Panc1 (cell line): ENCODE measurements around the gene GTF2A2. TPM values are rescaled to one million over a fixed set of nuclear protein-coding genes. Genes with fewer than 3 reads are reported as not detected.

Source experiments
- ATAC-seq: fragments of 200-7000 bp; cut with Tn5 transposase; 2 replicates; pipeline ENCODE4 v1.9.1; 2020; ENCODE audit warnings: mild to moderate bottlenecking, moderate library complexity
- BruUV-seq: library from RNA; stranded (reverse); fragments of 400-500 nt; replicated peaks from 2 replicates; lab custom pipeline; 2021; lab: Mats Ljungman, UMichigan
- CTCF ChIA-PET: fragments of 300-600 bp; sonication (Branson Sonifier 250); formaldehyde crosslinking; loops from one replicate; lab custom pipeline; 2022; ENCODE audit warnings: antibody characterized with exemption; lab: Charles Lee
- POLR2A ChIA-PET: fragments of 300-600 bp; sonication (Branson Sonifier 250); formaldehyde crosslinking; loops from one replicate; lab custom pipeline; 2022; ENCODE audit warnings: antibody characterized with exemption; lab: Charles Lee
- DNase-seq: peaks from one replicate; pipeline ENCODE4 v3.0.0-alpha.2; 2010; ENCODE audit warnings: low read depth, low spot score
- H3K27ac ChIP-seq: 2 replicates; pipeline ENCODE4 v1.5.1; 2011; ENCODE audit warnings: mild to moderate bottlenecking, low read length, inconsistent platforms
- H3K27me3 ChIP-seq: fragments of 200-500 bp; sonication (Bioruptor generic); 2 replicates; pipeline ENCODE4 v1.6.0; 2014; ENCODE audit warnings: low read length, inconsistent platforms; ENCODE audit not compliant: control insufficient read depth, insufficient read depth
- H3K36me3 ChIP-seq: fragments of 200-500 bp; sonication (Bioruptor generic); 2 replicates; pipeline ENCODE4 v1.5.1; 2014; ENCODE audit warnings: inconsistent platforms, mild to moderate bottlenecking, low read length, moderate library complexity; ENCODE audit not compliant: control insufficient read depth, insufficient read depth
- H3K4me1 ChIP-seq: 2 replicates; pipeline ENCODE4 v1.5.1; 2011; ENCODE audit warnings: inconsistent platforms, mild to moderate bottlenecking, low read length, moderate library complexity; ENCODE audit not compliant: control insufficient read depth, insufficient read depth
- H3K4me3 ChIP-seq, 2 experiments: 2 replicates each; pipeline ENCODE4 v1.5.1; 2011 to 2012; ENCODE audit warnings: low read depth in 2 of 2, low read length in 2 of 2, mild to moderate bottlenecking in 2 of 2, inconsistent platforms in 1 of 2, moderate library complexity in 1 of 2
- H3K9me3 ChIP-seq: fragments of 200-500 bp; sonication (Bioruptor generic); 2 replicates; pipeline ENCODE4 v1.5.1; 2014; ENCODE audit warnings: low read depth, mild to moderate bottlenecking, inconsistent platforms, low read length, moderate library complexity; ENCODE audit not compliant: control insufficient read depth, insufficient read depth
- POLR2AphosphoS5 ChIP-seq: IDR thresholded peaks from 2 replicates; pipeline ENCODE4 v1.6.1; 2012; ENCODE audit warnings: mild to moderate bottlenecking, low read depth, low read length, moderate library complexity
- SIN3A ChIP-seq: IDR thresholded peaks from 2 replicates; pipeline ENCODE4 v1.6.1; 2012; ENCODE audit warnings: low read depth, mild to moderate bottlenecking, low read length, moderate library complexity, borderline replicate concordance; ENCODE audit not compliant: insufficient read depth
- TCF7L2 ChIP-seq: IDR thresholded peaks from 2 replicates; pipeline ENCODE4 v1.6.1; 2011; ENCODE audit warnings: mild to moderate bottlenecking, low read depth, low read length, inconsistent platforms
- in situ Hi-C: cut with HindIII; loops from 2 replicates; pipeline ENCODE4 v1.10.0; 2016; ENCODE audit warnings: low sequenced_read_pairs, low pct_unique_long_range_greater_than_20kb
- intact Hi-C: fragments of 100-400 bp; cut with micrococcal nuclease; formaldehyde crosslinking; loops from one replicate; pipeline ENCODE4 v1.10.0; 2022; ENCODE audit not compliant: unreplicated experiment
- total RNA-seq: library from RNA; stranded (reverse); gene quantifications from one replicate; pipeline ENCODE4 v1.2.1, GENCODE V29; 2021; ENCODE audit not compliant: unreplicated experiment
- TF ChIP-seq, protein P1 (sequence below): fragments of 450-650 bp; IDR thresholded peaks from 2 replicates; pipeline ENCODE4 v1.5.1; 2017; ENCODE audit warnings: mild to moderate bottlenecking
- TF ChIP-seq, protein P2 (sequence below), 2 experiments: IDR thresholded peaks; 2 replicates each; pipeline ENCODE4 v1.6.1; 2011 to 2012; ENCODE audit warnings: low read depth in 2 of 2, control low read depth in 1 of 2, low read length in 1 of 2, mild to moderate bottlenecking in 1 of 2, moderate library complexity in 1 of 2; ENCODE audit not compliant: insufficient read depth in 1 of 2

The GTF2A2 gene
- total RNA-seq, 1 experiment from 2014 or later: 234 TPM

DNA sequence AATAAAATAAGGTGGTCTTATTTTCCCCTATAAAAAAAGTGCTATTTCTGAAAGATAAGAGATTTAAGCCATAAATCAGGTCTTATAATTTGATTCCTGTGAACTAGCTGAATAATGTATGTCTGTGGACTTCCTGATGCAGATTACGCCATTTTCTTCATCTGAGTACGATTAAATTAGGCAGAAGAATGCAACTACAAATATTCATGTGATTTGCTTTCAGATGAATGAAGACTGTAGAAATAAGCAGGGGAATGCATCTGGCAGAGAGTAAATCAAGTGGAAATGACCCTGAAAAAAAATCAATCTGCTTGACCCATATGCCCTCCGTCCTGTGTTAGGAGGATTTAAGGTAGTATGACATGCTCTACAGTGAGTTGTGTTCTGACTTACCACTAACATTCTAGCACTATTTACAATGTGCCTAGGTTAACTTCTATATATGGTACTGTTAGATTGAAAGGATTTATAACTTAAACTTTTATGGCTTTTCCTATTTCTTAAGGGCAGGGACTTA, 17.1 kb upstream of the GTF2A2 start:
- Histone ChIP-seq H3K27ac (no peak overlapping the region), H3K27me3 (no peaks in the 10 kb centered on the region), H3K9me3 (no peaks in the 10 kb centered on the region), H3K36me3 (peaks cover 47% of the 10 kb centered on the region), H3K4me1 (no peaks in the 10 kb centered on the region), H3K4me3 (no peak overlapping the region)
- CTCF ChIA-PET: no interaction called here
- DNase-seq (no peak), ATAC-seq (no peak)
- intact Hi-C loops (no loop called here), in situ Hi-C loops (no loop called here)
- POLR2A ChIA-PET: no interaction called here
- TF ChIP-seq, protein P1, sequence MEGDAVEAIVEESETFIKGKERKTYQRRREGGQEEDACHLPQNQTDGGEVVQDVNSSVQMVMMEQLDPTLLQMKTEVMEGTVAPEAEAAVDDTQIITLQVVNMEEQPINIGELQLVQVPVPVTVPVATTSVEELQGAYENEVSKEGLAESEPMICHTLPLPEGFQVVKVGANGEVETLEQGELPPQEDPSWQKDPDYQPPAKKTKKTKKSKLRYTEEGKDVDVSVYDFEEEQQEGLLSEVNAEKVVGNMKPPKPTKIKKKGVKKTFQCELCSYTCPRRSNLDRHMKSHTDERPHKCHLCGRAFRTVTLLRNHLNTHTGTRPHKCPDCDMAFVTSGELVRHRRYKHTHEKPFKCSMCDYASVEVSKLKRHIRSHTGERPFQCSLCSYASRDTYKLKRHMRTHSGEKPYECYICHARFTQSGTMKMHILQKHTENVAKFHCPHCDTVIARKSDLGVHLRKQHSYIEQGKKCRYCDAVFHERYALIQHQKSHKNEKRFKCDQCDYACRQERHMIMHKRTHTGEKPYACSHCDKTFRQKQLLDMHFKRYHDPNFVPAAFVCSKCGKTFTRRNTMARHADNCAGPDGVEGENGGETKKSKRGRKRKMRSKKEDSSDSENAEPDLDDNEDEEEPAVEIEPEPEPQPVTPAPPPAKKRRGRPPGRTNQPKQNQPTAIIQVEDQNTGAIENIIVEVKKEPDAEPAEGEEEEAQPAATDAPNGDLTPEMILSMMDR: no peak
- no peak for TF ChIP-seq POLR2AphosphoS5
- TF ChIP-seq SIN3A: no peak
- BruUV-seq: no TSS peak

DNA sequence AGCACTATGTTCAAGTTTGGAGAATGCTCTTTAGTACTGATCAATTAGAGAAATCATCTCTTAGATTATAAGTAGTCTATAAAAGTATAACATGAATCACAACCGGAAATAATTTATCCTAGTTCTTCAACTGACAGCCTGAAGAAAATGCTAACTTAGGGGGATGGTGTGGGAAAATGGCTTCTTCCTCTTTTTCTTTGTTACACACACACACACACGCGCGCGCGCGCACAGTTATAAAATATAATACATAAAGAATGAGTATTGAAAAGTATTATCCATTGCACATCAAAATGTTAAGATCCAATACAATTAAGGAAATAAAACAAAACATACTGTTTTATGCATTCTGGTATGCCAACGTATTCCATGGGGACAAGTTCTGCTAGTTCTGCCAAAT, 11.2 kb upstream of the GTF2A2 start:
- TF ChIP-seq TCF7L2: no peak
- TF ChIP-seq, protein P2, sequence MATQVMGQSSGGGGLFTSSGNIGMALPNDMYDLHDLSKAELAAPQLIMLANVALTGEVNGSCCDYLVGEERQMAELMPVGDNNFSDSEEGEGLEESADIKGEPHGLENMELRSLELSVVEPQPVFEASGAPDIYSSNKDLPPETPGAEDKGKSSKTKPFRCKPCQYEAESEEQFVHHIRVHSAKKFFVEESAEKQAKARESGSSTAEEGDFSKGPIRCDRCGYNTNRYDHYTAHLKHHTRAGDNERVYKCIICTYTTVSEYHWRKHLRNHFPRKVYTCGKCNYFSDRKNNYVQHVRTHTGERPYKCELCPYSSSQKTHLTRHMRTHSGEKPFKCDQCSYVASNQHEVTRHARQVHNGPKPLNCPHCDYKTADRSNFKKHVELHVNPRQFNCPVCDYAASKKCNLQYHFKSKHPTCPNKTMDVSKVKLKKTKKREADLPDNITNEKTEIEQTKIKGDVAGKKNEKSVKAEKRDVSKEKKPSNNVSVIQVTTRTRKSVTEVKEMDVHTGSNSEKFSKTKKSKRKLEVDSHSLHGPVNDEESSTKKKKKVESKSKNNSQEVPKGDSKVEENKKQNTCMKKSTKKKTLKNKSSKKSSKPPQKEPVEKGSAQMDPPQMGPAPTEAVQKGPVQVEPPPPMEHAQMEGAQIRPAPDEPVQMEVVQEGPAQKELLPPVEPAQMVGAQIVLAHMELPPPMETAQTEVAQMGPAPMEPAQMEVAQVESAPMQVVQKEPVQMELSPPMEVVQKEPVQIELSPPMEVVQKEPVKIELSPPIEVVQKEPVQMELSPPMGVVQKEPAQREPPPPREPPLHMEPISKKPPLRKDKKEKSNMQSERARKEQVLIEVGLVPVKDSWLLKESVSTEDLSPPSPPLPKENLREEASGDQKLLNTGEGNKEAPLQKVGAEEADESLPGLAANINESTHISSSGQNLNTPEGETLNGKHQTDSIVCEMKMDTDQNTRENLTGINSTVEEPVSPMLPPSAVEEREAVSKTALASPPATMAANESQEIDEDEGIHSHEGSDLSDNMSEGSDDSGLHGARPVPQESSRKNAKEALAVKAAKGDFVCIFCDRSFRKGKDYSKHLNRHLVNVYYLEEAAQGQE (IDR thresholded peaks at IDR 0.05; ENCODE audit: insufficient read depth in 1 of 2, low read depth in 2 of 2, low read length in 1 of 2): no peak
- no peak for TF ChIP-seq SIN3A
- TF ChIP-seq, protein P1: no peak
- no peak for TF ChIP-seq POLR2AphosphoS5
- ATAC-seq (no peak), DNase-seq (no peak)
- intact Hi-C loops: no loop called here
- no TSS peak for BruUV-seq
- H3K4me1 ChIP-seq: no peaks in the 10 kb centered on the region
- ChIA-PET POLR2A (no interaction called here), CTCF (no interaction called here)
- H3K36me3 ChIP-seq: peaks cover 36% of the 10 kb centered on the region
- H3K4me3 ChIP-seq: no peak overlapping the region
- in situ Hi-C loops: no loop called here
- H3K9me3 ChIP-seq: no peaks in the 10 kb centered on the region
- no peak overlapping the region for H3K27ac ChIP-seq
- no peaks in the 10 kb centered on the region for H3K27me3 ChIP-seq
